ENCODE results near the gene PCBP3. TPM values are rescaled to one million over a fixed set of nuclear protein-coding genes. Genes with fewer than 3 reads are reported as not detected.

The PCBP3 gene
- total RNA-seq, 1 donor from 2014 or later = 72.7 TPM

DNA sequence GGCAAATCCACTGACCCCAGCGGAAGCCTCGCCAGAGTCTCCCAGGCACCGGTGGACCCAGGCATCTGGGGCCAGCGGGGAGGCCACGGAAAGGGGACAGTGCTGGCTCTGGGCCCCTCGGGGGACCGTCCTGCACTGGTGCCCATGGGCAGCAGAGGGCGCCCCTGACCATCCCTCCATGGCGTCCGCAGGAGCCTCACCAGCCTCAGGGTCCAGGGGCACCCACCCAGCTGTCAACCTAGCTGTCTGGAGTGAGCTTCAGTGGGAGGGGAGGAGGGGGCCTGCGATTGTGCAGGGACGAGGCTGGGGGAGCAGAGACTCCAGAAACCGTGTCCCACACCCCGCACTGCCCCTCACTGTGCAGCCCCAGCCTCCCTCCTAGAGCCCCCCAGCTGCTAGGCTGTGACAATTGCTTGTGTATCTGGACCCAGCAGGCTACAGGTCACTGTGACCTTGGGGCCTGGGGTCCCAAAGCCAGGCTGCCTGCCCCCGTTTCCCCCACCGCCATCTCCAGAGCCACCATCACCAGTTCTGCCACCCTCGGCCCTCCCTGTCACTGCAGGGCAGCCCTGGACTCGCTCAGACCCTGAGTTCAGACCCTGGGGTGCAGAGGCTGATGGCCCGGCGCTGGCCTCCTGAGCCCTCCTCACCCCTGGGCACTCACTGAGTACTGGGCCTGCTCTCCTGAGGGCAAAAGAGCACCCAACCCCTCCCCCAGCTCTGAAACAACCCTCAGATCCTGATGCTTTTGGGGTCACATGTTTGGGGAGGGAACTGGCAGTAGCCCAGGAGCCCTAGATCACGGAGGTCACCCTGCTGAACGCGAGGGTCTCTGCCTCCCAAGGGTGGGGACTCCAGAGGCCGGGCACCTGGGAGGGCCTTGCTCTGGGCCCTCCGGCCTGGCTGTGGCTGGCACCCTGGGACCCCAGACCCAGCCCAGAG is 327.4 kb downstream of the PCBP3 start:
- Mint-ChIP-seq H3K4me3 (ENCODE audit: unreplicated experiment) (no peak overlapping the region), H3K36me3 (ENCODE audit: unreplicated experiment) (no peaks in the 10 kb centered on the region), H3K4me1 (ENCODE audit: low read depth, unreplicated experiment) (peaks cover 9% of the 10 kb centered on the region), H3K9me3 (ENCODE audit: unreplicated experiment) (peaks cover 2% of the 10 kb centered on the region), H3K27me3 (ENCODE audit: unreplicated experiment) (no peaks in the 10 kb centered on the region), H3K27ac (ENCODE audit: unreplicated experiment) (peak overlapping the region; percentile 90)
- DNase-seq = peak; percentile 87
- TF ChIP-seq, protein P1, sequence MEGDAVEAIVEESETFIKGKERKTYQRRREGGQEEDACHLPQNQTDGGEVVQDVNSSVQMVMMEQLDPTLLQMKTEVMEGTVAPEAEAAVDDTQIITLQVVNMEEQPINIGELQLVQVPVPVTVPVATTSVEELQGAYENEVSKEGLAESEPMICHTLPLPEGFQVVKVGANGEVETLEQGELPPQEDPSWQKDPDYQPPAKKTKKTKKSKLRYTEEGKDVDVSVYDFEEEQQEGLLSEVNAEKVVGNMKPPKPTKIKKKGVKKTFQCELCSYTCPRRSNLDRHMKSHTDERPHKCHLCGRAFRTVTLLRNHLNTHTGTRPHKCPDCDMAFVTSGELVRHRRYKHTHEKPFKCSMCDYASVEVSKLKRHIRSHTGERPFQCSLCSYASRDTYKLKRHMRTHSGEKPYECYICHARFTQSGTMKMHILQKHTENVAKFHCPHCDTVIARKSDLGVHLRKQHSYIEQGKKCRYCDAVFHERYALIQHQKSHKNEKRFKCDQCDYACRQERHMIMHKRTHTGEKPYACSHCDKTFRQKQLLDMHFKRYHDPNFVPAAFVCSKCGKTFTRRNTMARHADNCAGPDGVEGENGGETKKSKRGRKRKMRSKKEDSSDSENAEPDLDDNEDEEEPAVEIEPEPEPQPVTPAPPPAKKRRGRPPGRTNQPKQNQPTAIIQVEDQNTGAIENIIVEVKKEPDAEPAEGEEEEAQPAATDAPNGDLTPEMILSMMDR (IDR thresholded peaks at IDR 0.05; ENCODE audit: partially characterized antibody, unreplicated experiment) = peak; percentile 87

DNA sequence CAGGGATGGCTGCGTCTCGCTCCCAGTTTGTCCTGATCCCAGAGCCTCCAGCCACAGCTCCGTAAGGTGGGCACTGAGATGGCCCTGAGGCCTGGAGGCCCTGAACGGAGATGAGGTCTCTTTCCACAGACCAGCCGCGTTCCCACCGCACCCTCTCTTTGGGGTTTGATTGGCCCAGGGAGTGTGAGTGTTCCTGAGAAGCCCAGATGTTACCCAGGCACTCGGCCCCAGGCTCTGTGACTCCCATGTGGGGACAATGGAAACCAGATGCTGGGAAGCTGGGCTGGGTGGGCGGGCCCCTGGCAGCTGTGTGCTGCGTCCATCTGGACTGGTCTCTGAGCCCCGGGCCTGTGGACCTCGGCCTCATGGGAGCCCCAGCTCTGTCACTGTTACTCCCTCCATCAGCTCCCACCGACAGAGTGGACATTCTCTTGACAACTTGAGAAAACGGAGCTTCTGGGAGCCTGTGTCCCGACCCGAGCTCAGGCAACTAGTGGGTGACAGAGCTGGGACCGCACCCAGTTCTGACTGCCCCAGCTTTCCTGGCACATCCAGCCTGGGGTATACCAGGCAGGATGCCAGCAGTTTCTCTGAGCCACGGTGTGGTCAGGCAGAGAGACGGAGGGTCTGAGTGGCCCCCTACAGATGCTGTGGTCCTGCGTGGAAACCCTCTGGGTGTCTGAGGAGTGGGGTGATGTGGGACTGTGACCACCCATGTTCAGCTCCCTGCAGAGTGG is 328.3 kb downstream of the PCBP3 start:
- peaks cover 2% of the 10 kb centered on the region for H3K9me3 Mint-ChIP-seq (ENCODE audit: unreplicated experiment)
- peak; percentile 55 for DNase-seq
- no peak overlapping the region for H3K4me3 Mint-ChIP-seq (ENCODE audit: unreplicated experiment)
- H3K27me3 Mint-ChIP-seq (ENCODE audit: unreplicated experiment) = no peaks in the 10 kb centered on the region
- H3K36me3 Mint-ChIP-seq (ENCODE audit: unreplicated experiment) = no peaks in the 10 kb centered on the region
- peaks cover 13% of the 10 kb centered on the region for H3K4me1 Mint-ChIP-seq (ENCODE audit: low read depth, unreplicated experiment)
- peak overlapping the region; percentile 90 for H3K27ac Mint-ChIP-seq (ENCODE audit: unreplicated experiment)
- TF ChIP-seq, protein P1 (IDR thresholded peaks at IDR 0.05; ENCODE audit: partially characterized antibody, unreplicated experiment) = no peak

DNA sequence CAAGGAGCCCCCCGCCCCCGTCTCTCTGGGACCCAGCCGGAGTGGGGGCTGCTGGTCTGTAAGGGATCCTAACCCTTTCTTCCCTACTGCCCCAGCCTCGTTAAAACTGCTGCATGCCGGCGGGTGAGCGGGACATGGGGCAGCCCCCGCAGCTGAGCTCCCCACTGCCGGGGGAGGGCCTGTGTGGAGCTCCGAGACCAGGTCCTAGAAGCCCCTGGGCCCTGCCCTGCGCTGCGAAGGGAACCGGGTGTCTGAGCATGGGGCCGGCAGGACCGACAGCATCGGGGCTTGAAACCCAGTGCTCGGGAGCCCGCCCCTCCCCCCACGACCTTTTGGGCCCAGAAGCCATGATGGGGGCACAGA is 328.8 kb downstream of the PCBP3 start:
- H3K36me3 Mint-ChIP-seq (ENCODE audit: unreplicated experiment) = no peaks in the 10 kb centered on the region
- no peak overlapping the region for H3K4me3 Mint-ChIP-seq (ENCODE audit: unreplicated experiment)
- peaks cover 13% of the 10 kb centered on the region for H3K4me1 Mint-ChIP-seq (ENCODE audit: low read depth, unreplicated experiment)
- no peak overlapping the region for H3K27ac Mint-ChIP-seq (ENCODE audit: unreplicated experiment)
- no peaks in the 10 kb centered on the region for H3K27me3 Mint-ChIP-seq (ENCODE audit: unreplicated experiment)
- peaks cover 2% of the 10 kb centered on the region for H3K9me3 Mint-ChIP-seq (ENCODE audit: unreplicated experiment)
- no peak for DNase-seq
- TF ChIP-seq, protein P1 (IDR thresholded peaks at IDR 0.05; ENCODE audit: partially characterized antibody, unreplicated experiment) = no peak

DNA sequence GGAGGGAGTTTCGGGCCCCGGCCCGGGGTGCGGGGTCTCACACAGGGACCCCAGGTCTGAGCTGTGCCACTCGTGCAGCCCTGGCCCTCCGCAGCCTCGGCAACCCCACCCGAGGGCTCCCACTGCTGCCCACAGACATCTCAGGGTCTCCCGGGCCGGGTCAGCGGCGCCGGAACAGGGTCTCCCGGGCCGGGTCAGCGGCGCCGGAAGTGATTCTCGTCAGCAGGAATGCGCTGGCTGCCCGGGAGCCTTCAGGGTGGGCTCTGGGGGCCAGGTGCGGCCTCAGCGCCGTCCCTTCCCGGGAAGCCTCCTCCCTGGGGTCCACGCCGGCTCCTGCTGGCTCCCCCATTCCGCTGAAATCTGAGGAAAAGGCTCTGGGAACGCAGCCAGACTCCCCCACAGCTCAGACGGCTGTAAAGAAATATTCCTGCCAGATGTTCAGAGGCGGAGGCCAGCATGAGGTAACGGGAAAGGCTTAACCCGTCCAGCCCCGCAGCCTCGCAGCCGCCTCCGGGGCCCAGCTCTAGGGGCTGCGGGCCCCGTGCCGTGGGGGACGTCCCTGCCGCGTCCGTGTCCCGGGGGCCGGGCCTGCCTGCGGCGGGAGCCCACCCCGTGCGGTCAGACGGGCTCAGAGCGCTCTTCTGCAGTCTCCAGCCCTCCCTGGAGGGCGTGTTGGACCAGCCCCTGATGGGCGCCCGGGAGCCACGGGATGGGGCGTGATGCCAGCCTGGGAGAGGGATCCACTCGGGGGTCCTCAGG is 329.4 kb downstream of the PCBP3 start:
- Mint-ChIP-seq H3K9me3 (ENCODE audit: unreplicated experiment) (peaks cover 2% of the 10 kb centered on the region), H3K27ac (ENCODE audit: unreplicated experiment) (no peak overlapping the region), H3K36me3 (ENCODE audit: unreplicated experiment) (no peaks in the 10 kb centered on the region), H3K4me1 (ENCODE audit: low read depth, unreplicated experiment) (peaks cover 13% of the 10 kb centered on the region), H3K27me3 (ENCODE audit: unreplicated experiment) (no peaks in the 10 kb centered on the region), H3K4me3 (ENCODE audit: unreplicated experiment) (no peak overlapping the region)
- DNase-seq = no peak
- TF ChIP-seq, protein P1 (IDR thresholded peaks at IDR 0.05; ENCODE audit: partially characterized antibody, unreplicated experiment) = no peak
